Trophoblast cell (in vitro differentiated cells and primary cell): ENCODE measurements around the gene CCRL2. TPM values are rescaled to one million over a fixed set of nuclear protein-coding genes. Genes with fewer than 3 reads are reported as not detected.

ENCODE experiments used
- DNase-seq, 2 donors: peaks; one replicate each; pipeline ENCODE4 v3.0.0-alpha.2; 2016
- H2AFZ ChIP-seq: 2 replicates; pipeline ENCODE4 v1.6.1; 2013; ENCODE audit warnings: low read length, moderate library complexity, mild to moderate bottlenecking; ENCODE audit not compliant: insufficient read depth, poor library complexity
- H2AK5ac ChIP-seq: 2 replicates; pipeline ENCODE4 v1.6.1; 2013; ENCODE audit warnings: mild to moderate bottlenecking, low read length
- H2BK120ac ChIP-seq: 2 replicates; pipeline ENCODE4 v1.6.1; 2013; ENCODE audit warnings: low read length, mild to moderate bottlenecking, moderate library complexity; ENCODE audit not compliant: insufficient read depth, poor library complexity
- H2BK12ac ChIP-seq: 2 replicates; pipeline ENCODE4 v1.6.1; 2013; ENCODE audit warnings: mild to moderate bottlenecking, low read length, moderate library complexity
- H2BK5ac ChIP-seq: 2 replicates; pipeline ENCODE4 v1.6.1; 2013; ENCODE audit warnings: low read length, low read depth, moderate library complexity, mild to moderate bottlenecking; ENCODE audit not compliant: poor library complexity
- H3K14ac ChIP-seq: 2 replicates; pipeline ENCODE4 v1.6.1; 2013; ENCODE audit warnings: mild to moderate bottlenecking, low read length
- H3K18ac ChIP-seq: 2 replicates; pipeline ENCODE4 v1.6.1; 2013; ENCODE audit warnings: mild to moderate bottlenecking, low read length
- H3K23ac ChIP-seq: 2 replicates; pipeline ENCODE4 v1.6.1; 2013; ENCODE audit warnings: low read length
- H3K27ac ChIP-seq: 2 replicates; pipeline ENCODE4 v1.5.1; 2013; ENCODE audit warnings: low read depth, mild to moderate bottlenecking, inconsistent platforms, low read length, moderate library complexity
- H3K27me3 ChIP-seq: 2 replicates; pipeline ENCODE4 v1.6.1; 2013; ENCODE audit warnings: inconsistent platforms, mild to moderate bottlenecking, low read length, moderate library complexity; ENCODE audit not compliant: insufficient read depth
- H3K36me3 ChIP-seq, 2 experiments: 1 replicate in 1 of 2; 2 replicates in 1 of 2; pipeline ENCODE4 v1.6.1; 2013; ENCODE audit warnings: low read length in 2 of 2, mild to moderate bottlenecking in 2 of 2, moderate library complexity in 1 of 2; ENCODE audit not compliant: insufficient read depth in 2 of 2, control insufficient read depth in 1 of 2
- H3K4ac ChIP-seq: 2 replicates; pipeline ENCODE4 v1.6.1; 2013; ENCODE audit warnings: low read depth, mild to moderate bottlenecking, low read length, moderate library complexity
- H3K4me1 ChIP-seq, 2 experiments: 1 replicate in 1 of 2; 2 replicates in 1 of 2; pipeline ENCODE4 v1.6.1; 2013; ENCODE audit warnings: low read length in 2 of 2, mild to moderate bottlenecking in 2 of 2, moderate library complexity in 1 of 2; ENCODE audit not compliant: insufficient read depth in 2 of 2, control insufficient read depth in 1 of 2
- H3K4me2 ChIP-seq: 2 replicates; pipeline ENCODE4 v1.6.1; 2013; ENCODE audit warnings: inconsistent platforms, mild to moderate bottlenecking, low read length, moderate library complexity
- H3K4me3 ChIP-seq: 2 replicates; pipeline ENCODE4 v1.5.1; 2013; ENCODE audit warnings: mild to moderate bottlenecking, low read depth, low read length, inconsistent platforms
- H3K79me1 ChIP-seq: one replicate; pipeline ENCODE4 v1.6.1; 2013; ENCODE audit warnings: low read length
- H3K79me2 ChIP-seq: 2 replicates; pipeline ENCODE4 v1.6.1; 2013; ENCODE audit warnings: low read length, mild to moderate bottlenecking; ENCODE audit not compliant: control insufficient read depth, insufficient read depth, poor library complexity
- H3K9ac ChIP-seq: 2 replicates; pipeline ENCODE4 v1.6.1; 2013; ENCODE audit warnings: mild to moderate bottlenecking, low read length
- H3K9me3 ChIP-seq: 2 replicates; pipeline ENCODE4 v1.6.1; 2013; ENCODE audit warnings: low read depth, mild to moderate bottlenecking, control low read depth, inconsistent platforms, low read length; ENCODE audit not compliant: insufficient read depth
- H4K12ac ChIP-seq: 2 replicates; pipeline ENCODE4 v1.6.1; 2013; ENCODE audit warnings: low read depth, mild to moderate bottlenecking, low read length, moderate library complexity
- H4K8ac ChIP-seq: 2 replicates; pipeline ENCODE4 v1.6.1; 2013; ENCODE audit warnings: low read depth, mild to moderate bottlenecking, low read length, moderate library complexity
- H4K91ac ChIP-seq: one replicate; pipeline ENCODE4 v1.6.1; 2013; ENCODE audit warnings: low read depth, mild to moderate bottlenecking, low read length, moderate library complexity
- WGBS: extraction: QIAGEN DNeasy Blood & Tissue Kit; methylation state at CpG from one replicate; pipeline ENCODE4 v1.1.7; 2013; ENCODE audit warnings: missing lambda C conversion rate; ENCODE audit not compliant: insufficient read length, insufficient coverage; ENCODE audit errors: extremely low coverage; 5-methylcytosine and 5-hydroxymethylcytosine counted together
- polyA plus RNA-seq: library from polyadenylated mRNA; stranded (reverse); fragments of 200-250 nt; gene quantifications from 2 replicates; pipeline ENCODE4 v1.2.3, GENCODE V29; 2013

Gene CCRL2, protein sequence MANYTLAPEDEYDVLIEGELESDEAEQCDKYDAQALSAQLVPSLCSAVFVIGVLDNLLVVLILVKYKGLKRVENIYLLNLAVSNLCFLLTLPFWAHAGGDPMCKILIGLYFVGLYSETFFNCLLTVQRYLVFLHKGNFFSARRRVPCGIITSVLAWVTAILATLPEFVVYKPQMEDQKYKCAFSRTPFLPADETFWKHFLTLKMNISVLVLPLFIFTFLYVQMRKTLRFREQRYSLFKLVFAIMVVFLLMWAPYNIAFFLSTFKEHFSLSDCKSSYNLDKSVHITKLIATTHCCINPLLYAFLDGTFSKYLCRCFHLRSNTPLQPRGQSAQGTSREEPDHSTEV
- polyA plus RNA-seq, result 0.36 and 0.44 TPM in 2 replicates

DNA sequence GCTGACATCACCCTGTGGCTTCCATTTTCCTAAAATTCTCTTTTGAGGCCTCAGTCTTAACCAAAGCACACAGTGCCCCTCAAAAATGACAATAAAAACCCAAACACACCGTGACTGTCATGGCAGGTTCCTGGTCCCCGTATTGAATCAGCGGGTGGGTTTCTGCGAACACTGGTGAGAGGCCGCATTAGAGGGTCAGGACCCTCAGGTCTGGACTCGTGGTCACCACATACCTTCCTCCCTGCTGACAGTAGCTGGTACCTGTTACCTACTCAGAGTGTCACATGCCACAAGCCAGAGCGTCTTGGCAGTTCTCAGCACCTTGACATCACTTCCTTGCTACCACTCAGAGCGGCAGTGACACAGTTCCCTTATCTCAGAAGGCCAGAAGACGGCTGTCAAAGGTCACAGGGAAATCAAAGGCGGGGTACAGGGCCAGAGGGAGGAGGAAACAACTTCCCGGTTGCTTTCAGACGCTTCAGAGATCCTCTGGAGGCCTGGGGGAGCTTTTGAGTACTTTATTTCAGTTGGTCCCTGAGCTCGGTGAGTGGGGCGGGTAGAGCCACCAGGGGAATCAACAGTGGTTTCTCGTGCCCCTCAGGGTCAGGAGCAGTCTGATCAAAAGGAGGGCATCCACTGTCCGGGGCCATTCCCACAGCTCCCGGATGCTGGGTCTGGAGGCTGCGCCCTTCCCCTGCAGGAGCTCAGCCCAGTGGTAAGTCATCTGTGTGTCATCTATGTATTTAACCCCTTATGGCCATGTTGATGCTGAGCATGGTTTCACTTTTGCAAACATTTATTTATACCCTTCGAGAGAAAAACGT lies at the start of gene CCRL2, which contains the start of gene CCR5AS:
TSS of gene CCRL2 (plus strand) at position 472 of the 824 bp plus-strand sequence. CDS start 821 bp downstream, outside the sequence.
TSS of gene CCR5AS (minus strand) at position 279 of the 824 bp plus-strand sequence.
- Histone ChIP-seq H2BK12ac (no peak within 1 kb of the TSS), H3K27ac (no peak within 1 kb of the TSS), H3K79me2 (no peaks in the 10 kb centered on the region), H3K9me3 (no peaks in the 10 kb centered on the region), H3K4me1 (peaks cover 0 to 2% of the 10 kb centered on the region in 2 experiments), H3K4me2 (no peak within 1 kb of the TSS), H2BK120ac (no peak within 1 kb of the TSS), H3K4ac (no peak within 1 kb of the TSS), H2AK5ac (no peak within 1 kb of the TSS), H3K23ac (no peak within 1 kb of the TSS), H3K79me1 (no peaks in the 10 kb centered on the region), H3K18ac (no peak within 1 kb of the TSS), H4K8ac (no peak within 1 kb of the TSS), H2BK5ac (no peak within 1 kb of the TSS), H3K14ac (no peak within 1 kb of the TSS), H2AFZ (no peak within 1 kb of the TSS), H4K91ac (no peak within 1 kb of the TSS), H3K9ac (no peak within 1 kb of the TSS), H3K4me3 (no peak within 1 kb of the TSS), H4K12ac (no peak within 1 kb of the TSS), H3K27me3 (no peaks in the 10 kb centered on the region), H3K36me3 (no peaks in the 10 kb centered on the region)
- no CpG with 5 or more reads among the region's 20 CpGs for WGBS
- DNase-seq, result peak; percentile 28 to 39

DNA sequence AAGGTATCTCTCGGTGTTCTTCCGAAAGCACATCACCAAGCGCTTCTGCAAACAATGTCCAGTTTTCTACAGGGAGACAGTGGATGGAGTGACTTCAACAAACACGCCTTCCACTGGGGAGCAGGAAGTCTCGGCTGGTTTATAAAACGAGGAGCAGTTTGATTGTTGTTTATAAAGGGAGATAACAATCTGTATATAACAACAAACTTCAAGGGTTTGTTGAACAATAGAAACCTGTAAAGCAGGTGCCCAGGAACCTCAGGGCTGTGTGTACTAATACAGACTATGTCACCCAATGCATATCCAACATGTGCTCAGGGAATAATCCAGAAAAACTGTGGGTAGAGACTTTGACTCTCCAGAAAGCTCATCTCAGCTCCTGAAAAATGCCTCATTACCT lies 48.6 kb upstream of the CCRL2 start:
- Histone ChIP-seq H3K27ac (no peak overlapping the region), H3K9me3 (peaks cover 1% of the 10 kb centered on the region), H3K79me1 (no peaks in the 10 kb centered on the region), H4K91ac (no peak overlapping the region), H3K9ac (no peak overlapping the region), H2BK12ac (no peak overlapping the region), H3K4me3 (no peak overlapping the region), H3K4ac (no peak overlapping the region), H4K8ac (no peak overlapping the region), H3K79me2 (no peaks in the 10 kb centered on the region), H3K14ac (no peak overlapping the region), H4K12ac (no peak overlapping the region), H3K4me1 (peaks cover 0 to 4% of the 10 kb centered on the region in 2 experiments), H3K18ac (no peak overlapping the region), H2AK5ac (no peak overlapping the region), H2BK5ac (no peak overlapping the region), H3K36me3 (no peaks in the 10 kb centered on the region), H2BK120ac (no peak overlapping the region), H3K23ac (no peak overlapping the region), H3K4me2 (no peak overlapping the region), H3K27me3 (no peaks in the 10 kb centered on the region), H2AFZ (no peak overlapping the region)
- no CpG with 5 or more reads among the region's 6 CpGs for WGBS
- no peak for DNase-seq

DNA sequence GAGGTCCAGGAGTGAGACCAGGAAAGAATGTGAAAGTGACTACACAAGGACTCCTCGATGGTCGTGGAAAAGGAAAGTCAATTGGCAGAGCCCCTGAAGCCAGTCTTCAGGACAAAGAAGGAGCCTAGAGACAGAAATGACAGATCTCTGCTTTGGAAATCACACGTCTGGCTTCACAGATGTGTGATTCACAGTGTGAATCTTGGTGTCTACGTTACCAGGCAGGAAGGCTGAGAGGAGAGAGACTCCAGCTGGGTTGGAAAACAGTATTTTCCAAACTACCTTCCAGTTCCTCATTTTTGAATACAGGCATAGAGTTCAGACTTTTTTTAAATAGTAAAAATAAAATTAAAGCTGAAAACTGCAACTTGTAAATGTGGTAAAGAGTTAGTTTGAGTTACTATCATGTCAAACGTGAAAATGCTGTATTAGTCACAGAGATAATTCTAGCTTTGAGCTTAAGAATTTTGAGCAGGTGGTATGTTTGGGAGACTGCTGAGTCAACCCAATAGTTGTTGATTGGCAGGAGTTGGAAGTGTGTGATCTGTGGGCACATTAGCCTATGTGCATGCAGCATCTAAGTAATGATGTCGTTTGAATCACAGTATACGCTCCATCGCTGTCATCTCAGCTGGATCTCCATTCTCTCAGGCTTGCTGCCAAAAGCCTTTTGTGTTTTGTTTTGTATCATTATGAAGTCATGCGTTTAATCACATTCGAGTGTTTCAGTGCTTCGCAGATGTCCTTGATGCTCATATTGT lies 47.1 kb upstream of the CCRL2 start:
- no peaks in the 10 kb centered on the region for H3K79me2 ChIP-seq
- no peak overlapping the region for H3K18ac ChIP-seq
- no peak overlapping the region for H3K4me2 ChIP-seq
- no peak for DNase-seq
- H3K27ac ChIP-seq, result no peak overlapping the region
- peaks cover 0 to 2% of the 10 kb centered on the region in 2 experiments for H3K4me1 ChIP-seq
- H3K79me1 ChIP-seq, result no peaks in the 10 kb centered on the region
- H3K23ac ChIP-seq, result no peak overlapping the region
- no peak overlapping the region for H3K4me3 ChIP-seq
- H4K12ac ChIP-seq, result no peak overlapping the region
- H4K8ac ChIP-seq, result no peak overlapping the region
- no peak overlapping the region for H2BK12ac ChIP-seq
- no peaks in the 10 kb centered on the region for H3K36me3 ChIP-seq
- H3K9ac ChIP-seq, result no peak overlapping the region
- no peaks in the 10 kb centered on the region for H3K27me3 ChIP-seq
- H2BK120ac ChIP-seq, result no peak overlapping the region
- H3K14ac ChIP-seq, result no peak overlapping the region
- H2BK5ac ChIP-seq, result no peak overlapping the region
- no peak overlapping the region for H3K4ac ChIP-seq
- no peak overlapping the region for H4K91ac ChIP-seq
- no peak overlapping the region for H2AFZ ChIP-seq
- WGBS, result no CpG with 5 or more reads among the region's 11 CpGs
- peaks cover 1% of the 10 kb centered on the region for H3K9me3 ChIP-seq
- H2AK5ac ChIP-seq, result no peak overlapping the region

DNA sequence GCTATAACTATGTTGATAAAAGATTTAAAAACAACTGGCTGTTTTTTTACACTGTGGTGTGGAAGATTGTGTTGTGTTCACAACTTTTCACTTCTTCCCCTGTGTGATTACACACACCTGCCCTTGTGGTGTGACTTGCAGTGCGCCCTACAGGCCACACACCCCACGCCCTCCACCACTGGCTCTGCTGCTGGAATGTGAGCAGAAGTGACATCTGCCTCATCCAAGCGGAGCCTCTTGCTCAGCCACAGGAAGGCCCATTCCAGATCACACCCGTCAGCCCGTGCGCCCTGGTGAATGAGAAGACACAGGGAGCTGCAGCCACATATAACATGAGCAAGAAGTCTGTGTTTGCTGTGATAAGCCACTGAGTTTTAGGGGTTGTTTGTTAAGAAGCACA lies 46.2 kb upstream of the CCRL2 start:
- Histone ChIP-seq H3K36me3 (no peaks in the 10 kb centered on the region), H2BK5ac (no peak overlapping the region), H3K9me3 (peaks cover 1% of the 10 kb centered on the region), H2AK5ac (no peak overlapping the region), H4K8ac (no peak overlapping the region), H3K4me3 (no peak overlapping the region), H3K79me2 (no peaks in the 10 kb centered on the region), H3K9ac (no peak overlapping the region), H2BK120ac (no peak overlapping the region), H3K79me1 (no peaks in the 10 kb centered on the region), H3K27ac (no peak overlapping the region), H3K4me2 (no peak overlapping the region), H3K23ac (no peak overlapping the region), H3K4me1 (peaks cover 0 to 2% of the 10 kb centered on the region in 2 experiments), H4K12ac (no peak overlapping the region), H3K18ac (no peak overlapping the region), H4K91ac (no peak overlapping the region), H3K27me3 (no peaks in the 10 kb centered on the region), H3K4ac (no peak overlapping the region), H3K14ac (no peak overlapping the region), H2BK12ac (no peak overlapping the region), H2AFZ (no peak overlapping the region)
- WGBS, result no CpG with 5 or more reads among the region's 6 CpGs
- no peak for DNase-seq
